ENCODE data around the gene HOXA3.

- TF ChIP-seq CTCF (IDR thresholded peaks at IDR 0.05) (no peak), POLR2A (IDR thresholded peaks at IDR 0.05) (no peak)
Observed at GRCh38 chr7:27185854-27186667, 33.7 kb upstream of the HOXA3 start.

Data from esophagus squamous epithelium (tissue), 4 donors.